NCI-H1436 treated with DMSO at 0.1 percent for 48 hours (cell line): ENCODE results near the gene CDS2.
"Not testable (repeated sequence)": the region's sequence is repeated elsewhere in the genome, so short reads cannot be mapped to it uniquely, and the experiment has no call there.

ENCODE experiments used
- DNase-seq: peaks from one replicate; lab custom pipeline; 2025; lab: John Stamatoyannopoulos, UW

The CDS2 gene

DNA sequence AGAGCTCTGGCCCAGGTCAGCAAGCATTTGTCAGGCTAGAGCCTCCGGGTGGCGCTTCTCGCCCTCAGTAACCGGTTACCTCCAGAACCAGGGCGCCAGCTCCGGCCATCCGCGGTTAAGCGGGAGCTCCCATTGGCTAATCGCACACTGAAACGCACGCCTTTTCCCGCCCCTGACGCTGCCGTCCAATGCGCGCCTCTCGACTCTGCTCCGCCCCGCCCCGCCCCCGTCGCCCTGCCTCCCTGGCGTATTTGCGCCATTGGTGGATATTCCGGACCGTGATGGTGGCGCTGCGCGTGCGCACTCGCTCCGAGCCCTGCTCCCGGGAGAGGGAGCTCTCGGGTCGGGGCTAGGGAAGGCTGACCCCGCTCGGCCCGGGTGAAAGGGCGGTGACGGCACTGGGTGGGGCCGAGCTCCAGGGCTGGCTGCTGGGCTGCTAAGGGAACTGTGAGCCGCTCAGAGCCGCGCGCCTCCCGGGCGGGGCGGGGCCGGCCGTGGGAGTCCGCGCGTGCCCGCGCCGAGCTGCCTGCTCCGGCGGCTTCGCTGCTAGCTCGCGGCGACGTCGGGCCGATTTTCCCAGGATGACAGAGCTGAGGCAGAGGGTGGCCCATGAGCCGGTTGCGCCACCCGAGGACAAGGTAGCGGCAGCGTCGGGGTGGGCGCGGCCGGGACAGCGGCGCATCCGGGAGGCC is at the start of gene CDS2:
Gene CDS2 (plus strand): TSS at position 497 of the 692 bp plus-strand sequence. CDS start 85 bp downstream, at position 582.
- peak; percentile 94 for DNase-seq

DNA sequence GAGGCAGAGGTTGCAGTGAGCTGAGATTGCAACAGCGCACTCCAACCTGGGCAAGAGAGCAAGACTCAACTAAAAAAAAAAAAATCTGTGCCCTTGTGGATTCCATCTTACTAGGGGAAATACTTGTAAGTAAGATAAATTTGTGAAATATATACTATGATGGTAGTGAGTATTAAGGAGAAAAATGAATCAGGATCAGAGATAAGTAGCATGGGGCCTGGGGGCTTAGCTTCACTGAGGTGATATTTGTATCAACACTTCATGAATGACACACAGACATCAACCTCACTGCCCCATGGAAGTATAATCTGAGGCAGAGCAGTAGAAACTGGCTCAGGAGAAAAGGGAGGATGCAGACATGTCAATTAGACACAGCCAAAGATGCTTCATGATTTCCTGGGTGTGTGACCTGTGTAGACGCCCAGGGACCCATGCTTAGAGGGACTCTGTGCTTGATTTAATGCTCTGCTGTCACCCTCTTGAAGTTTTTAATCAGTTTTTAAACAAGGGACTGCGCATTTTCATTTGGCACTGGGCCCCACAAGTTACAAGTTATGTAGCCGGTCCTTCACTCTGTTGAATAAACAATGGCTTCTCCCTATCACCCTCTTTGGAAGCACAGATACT is 48.9 kb upstream of the CDS2 start:
- no peak for DNase-seq

DNA sequence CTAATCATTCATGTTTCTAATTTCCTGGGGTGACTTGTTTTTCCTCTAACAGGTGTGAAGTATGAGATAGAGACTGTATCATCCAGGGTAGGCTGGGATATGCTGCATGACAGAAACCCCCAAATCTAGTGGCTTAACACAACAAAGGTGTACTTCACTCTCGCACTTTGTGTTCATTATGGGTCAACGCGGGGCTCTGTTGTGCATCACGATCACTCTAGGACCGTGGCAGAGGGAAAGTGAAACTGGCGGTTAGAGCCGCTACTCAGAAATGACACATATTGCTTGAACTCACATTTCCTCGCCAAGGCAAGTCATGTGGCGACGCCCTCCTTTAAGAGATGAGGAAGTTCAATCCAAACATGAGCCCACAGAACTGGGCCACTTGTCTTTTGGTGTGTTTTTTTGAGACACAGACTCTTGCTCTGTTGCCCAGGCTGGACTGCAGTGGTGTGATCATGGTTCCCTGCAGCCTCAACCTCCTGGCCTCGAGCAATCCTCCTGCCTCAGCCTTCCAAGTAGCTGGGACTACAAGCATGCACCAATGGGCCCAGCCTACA is 48.3 kb upstream of the CDS2 start:
- DNase-seq = no peak

DNA sequence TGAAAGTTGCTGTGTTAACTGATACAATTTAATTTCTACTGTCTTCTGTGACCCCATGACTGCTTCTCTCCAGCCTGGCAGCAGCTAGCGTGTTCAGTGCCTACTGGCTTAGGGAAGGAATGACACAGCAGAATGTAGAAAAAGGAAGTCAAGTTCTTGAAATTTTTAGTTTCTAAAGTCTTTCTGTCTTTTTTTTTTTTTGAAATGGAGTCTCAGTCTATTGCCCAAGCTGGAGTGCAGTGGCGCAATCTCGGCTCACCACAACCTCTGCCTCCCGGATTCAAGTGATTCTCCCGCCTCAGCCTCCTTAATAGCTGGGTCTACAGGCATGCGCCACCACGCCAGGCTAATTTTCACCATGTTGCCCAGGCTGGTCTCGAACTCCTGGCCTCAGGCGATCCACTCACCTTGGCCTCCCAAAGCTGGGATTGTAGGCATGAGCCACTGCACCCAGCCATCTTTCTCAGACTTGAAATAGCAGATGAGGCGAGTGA is 46.4 kb upstream of the CDS2 start:
- DNase-seq = peak; percentile 1

DNA sequence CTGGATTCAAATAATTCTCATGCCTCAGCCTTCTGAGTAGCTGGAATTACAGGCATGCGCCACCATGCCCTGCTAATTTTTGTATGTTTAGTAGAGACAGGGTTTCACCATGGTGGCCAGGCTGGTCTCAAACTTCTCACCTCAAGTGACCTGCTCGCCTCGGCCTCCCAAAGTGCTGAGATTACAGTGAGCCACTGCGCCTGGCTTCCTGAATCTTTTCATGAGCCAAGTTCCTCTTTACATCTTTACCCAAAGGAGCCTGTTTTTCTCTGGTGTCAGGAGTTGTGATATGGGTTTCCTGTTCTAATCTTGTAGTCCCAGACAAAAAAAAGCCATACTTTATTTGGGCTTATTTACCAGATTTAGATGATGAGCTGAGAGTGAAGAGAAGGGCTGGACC is 41.4 kb upstream of the CDS2 start:
- no peak for DNase-seq

DNA sequence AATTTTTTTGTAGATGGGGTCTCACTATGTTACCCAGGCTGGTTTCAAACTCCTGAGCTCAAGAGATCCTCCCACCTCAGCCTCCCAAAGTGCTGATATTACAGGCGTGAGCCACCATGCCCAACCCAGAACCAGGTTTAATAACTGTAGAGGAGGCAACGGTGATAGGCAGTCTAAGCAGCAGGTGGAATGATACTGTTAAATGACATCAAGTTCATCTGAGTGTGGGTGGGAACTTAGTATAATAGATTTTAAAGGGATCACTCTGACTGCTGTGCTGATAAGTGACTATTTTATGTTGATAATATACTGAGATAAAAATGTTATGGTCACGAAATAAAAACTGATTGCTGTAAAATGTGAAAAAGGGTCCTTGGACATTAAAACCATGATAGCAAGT is 38.1 kb upstream of the CDS2 start:
- DNase-seq = no peak

DNA sequence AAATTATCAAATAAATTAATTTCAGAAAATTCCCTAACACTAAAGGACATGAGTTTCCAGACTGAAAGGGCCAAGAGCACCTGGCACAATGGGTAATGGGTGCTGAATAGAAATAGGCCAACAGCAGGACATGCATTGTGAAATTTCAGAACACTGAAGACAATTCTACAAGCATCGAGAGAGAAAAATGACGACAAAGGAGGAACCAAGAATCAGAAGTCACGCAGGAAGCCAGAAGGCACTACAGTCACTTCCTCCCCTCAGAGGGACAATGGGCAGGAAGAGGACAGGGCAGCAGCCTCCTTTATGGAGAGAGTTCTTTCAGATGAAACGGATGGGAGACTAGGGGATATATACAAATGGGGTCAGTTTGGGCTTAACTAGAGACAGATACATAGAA is 36.6 kb upstream of the CDS2 start:
- DNase-seq = no peak

DNA sequence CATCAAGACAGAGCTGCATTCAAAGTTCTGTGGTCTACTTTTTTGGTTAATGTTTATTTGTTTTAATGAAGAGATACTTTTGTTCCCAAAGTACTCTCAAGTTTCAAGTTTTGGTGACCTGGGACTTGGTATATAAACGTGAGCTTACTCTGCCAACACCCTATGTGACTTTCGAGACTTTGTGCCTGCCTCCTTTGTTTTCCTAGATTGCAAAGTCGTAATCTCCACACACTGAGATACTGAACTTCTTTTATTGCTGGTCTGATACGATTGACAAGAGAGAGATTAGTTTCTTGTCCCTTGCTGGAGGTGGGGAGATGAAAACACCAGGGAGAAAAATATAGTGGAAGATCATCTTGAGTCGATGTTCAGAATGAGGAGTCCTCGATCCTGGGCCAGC is 34.9 kb upstream of the CDS2 start:
- no peak for DNase-seq

DNA sequence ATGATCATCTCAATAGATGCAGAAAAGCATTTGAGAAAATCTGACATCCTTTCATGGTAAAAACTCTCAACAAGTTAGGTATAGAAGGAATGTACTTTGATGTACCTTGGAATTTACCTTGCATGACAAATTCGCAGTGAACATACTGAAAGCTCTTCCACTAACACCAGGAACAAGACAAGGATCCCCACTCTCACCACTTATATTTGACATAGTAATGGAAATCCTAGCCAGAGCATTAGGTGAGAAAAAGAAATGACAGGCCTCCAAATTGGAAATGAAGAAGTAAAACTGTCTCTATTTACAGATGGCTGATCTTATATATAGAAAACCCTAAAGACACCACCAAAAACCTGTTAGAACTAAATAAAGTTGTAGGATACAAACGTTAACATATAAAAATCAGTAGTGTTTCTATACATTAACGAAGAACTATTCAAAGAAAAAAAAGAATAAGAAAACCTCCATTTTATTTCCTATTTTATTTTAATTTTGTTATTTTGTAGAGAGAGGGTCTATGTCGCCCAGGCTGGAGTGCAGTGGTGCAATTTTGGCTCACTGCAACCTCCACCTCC is 34.0 kb upstream of the CDS2 start:
- DNase-seq = no peak

DNA sequence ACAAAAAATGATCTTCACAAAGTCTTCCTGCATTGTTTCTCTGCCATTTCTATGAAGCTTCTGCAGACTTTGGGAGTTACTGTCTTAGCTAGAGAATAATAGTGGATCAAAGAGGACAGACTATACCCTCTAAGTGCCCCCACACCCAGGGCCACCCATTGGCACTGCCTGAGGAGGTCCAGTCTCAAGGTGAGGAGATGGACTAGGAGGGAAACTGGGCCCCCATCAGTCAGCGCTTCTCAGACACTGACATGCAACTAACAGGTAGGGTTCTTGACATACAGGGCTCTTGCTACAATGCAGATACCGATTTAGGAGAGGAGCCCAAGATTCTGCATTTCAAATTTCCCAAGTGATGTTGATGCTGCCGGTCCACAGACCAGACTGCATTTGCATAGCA is 31.4 kb upstream of the CDS2 start:
- no peak for DNase-seq

DNA sequence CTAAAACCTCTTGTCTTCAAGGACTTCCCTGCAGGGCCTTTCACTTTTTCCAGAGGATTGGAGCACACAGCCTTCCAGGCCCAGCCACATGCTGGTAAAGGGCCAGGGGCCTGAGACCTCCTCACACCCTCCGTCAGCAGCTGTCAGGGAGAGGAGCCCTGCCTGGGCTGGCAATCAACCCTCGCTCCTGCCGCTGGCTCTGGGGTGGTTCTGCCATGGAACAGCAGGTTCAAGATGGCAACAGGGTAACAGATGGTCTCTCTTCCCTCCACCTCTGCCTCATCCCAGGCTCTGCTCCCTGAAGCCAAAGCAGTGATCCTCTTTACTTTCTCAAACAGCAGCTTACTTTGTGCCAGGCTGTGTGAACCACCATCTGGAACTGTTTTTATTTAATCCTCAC is 30.9 kb upstream of the CDS2 start:
- DNase-seq = no peak

DNA sequence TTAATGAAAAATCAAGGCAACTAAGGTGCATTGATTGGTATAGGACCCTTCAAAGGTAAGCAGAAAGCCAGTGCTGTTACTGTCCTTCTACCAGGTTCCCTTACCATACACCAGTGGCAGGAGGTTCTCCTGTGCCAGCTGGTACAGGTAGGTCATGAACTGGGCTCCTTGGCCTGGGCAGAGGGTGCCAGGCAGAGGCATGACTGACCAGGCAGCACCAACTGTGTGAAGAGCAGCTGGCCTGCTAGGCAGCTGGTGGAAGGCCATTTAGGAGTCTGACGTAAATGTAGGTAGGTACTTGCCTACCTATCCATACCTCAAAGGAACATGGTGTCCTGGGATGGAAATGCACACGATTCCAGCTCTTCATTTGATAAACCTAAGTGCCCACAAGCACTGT is 30.3 kb upstream of the CDS2 start:
- no peak for DNase-seq

DNA sequence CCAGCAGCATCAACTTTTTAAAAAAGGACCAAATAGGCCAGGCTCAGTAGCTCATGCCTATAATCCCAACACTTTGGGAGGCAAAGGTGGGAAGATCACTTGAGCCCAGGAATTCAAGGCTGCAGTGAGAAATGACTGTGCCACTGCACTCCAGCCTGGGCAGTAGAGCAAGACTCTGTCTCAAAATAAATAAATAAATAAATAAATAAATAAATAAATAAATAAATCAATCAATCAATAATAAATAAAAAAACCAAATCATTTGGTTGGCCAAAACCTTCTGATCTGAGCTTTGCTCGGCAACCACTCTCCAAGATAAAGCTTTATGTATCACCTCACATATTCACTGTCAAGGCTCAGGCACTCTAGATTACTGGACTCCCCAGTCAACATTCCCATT is 27.8 kb upstream of the CDS2 start:
- DNase-seq = not testable (repeated sequence)

DNA sequence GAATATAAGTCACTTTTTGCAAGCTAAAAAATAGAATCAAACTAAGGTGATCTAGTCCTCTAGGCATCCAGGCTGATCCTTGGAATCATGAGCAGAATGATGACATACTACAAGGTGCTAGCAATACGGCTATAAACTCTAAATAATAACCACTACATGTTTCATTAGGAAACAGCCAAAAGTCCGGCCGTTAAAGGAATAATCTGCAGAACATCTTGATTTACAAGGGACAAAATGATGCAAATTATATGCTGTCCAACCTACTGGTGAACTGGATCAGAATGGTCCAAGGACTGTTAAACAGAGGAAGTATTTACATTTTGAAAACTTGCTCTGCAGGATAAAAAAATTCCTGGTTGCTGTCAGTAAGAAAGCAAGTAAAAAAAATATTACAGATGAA is 26.9 kb upstream of the CDS2 start:
- DNase-seq = not testable (repeated sequence)

DNA sequence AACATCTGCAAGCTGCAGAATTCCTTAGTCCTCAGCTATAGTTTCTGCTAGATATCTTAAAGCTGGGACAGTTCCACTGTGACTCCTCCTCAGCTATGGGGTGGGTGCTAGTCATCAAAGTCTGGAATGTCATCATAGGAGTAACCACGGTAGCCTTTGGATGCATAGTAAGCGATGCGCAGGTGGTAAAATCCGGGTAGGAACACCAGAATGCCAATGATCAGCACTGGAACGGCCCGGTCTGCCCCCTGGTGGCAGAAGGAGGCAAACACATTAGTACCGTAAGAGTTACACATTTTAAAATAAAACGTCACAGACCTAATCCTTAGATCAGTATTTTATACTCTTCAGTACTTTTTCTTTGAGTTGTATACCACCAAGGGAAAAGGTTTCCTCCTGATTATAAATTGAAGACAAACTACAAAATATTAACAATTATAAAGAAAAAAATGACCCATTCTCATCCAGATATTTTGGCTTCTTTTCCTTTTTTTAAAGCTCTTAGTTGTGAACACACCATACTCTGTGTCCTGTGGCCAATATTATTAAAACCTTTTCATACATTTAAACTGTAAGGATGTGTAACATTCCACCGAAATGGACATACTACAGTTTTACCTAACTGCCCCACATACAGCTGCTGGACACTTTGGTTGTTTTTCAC is 26.0 kb upstream of the CDS2 start:
- no peak for DNase-seq

DNA sequence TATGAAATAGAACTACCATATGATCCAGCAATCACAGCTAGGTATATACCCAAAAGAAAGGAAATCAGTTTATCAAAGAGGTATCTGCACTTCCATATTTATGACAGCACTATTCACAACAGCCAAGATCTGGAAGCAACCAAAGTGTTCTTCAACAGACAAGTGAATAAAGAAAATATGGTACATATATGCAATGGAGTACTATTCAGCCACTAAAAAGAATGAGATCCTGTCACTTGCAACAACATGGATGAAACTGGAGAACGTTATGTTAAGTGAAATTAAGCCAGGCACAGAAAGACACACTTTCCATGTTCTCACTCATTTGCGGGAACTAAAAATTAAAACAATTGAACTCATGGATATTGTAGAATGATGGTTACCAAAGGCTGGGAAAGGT is 22.3 kb upstream of the CDS2 start:
- no peak for DNase-seq

DNA sequence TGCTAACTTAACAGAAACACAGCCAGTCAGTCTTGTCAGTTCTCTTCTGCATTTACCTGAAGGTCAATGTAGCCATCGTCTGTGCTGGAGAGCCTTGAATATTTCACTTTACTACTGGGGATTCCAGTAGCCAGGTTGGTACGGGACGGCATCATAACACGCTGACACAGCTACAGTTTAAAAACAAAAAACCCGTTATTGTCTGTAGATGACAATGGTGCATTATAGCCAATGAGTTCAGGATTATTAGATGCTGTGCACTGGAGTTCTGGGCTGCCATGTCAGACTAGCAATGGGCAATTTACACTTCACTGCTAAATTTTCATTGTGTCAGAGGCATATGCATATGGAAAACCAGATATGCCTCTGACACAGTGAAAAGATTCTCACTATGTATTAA is 17.5 kb upstream of the CDS2 start:
- DNase-seq = no peak

DNA sequence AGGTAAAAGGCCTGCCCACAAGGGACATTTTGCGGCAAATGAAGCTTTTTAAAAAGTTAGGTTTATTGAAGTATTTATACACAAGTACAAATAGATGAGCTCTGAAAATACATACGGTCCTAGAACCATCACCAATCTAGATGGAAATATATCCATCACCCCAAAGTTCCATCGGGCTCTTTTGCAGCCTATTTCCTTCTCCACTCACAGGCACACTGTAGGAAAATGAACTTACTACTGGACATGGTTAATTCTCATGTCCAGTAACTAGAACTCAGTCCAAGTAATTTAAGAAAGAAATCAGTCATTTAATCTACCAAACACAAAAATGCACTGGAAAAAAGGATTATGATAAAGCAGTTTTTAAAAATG is 13.2 kb upstream of the CDS2 start:
- no peak for DNase-seq

DNA sequence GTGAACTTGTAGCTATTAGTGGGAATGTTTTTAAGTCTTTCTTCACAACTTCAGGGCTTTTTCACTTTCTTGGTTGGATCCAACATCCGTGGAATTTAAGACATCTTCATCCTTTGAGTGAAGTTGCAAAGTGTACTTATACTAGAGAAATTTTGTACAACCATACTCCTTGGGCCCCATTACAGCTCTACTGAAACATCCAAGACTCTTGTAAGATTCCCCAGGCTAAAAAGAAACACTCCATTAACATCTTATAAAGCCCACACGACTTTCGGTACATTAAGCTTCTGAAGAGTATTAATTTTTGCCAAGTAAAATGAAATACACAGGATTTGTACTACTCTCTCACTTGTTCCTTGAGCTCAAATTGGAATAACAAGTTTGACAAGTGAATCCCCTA is 12.4 kb upstream of the CDS2 start:
- DNase-seq = no peak

DNA sequence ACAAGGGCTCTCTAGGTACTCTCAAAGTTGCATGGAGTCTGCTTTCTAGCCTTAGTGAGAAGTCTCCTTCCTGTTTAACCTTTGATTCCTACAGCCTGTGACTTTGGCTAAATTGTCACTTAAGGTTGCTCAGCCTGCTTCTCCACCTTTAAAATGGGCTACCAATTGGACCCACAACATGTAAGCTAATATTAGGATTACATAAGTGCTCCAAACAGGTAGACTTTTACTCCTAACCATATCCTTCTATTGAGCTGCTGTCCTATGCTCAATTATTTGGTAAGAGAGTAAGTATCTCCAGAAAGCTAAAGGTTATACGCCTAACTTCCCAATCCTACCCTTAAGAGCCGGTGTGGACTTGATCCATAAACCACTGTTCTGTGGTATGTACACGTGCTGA is 9.9 kb upstream of the CDS2 start:
- DNase-seq = no peak

DNA sequence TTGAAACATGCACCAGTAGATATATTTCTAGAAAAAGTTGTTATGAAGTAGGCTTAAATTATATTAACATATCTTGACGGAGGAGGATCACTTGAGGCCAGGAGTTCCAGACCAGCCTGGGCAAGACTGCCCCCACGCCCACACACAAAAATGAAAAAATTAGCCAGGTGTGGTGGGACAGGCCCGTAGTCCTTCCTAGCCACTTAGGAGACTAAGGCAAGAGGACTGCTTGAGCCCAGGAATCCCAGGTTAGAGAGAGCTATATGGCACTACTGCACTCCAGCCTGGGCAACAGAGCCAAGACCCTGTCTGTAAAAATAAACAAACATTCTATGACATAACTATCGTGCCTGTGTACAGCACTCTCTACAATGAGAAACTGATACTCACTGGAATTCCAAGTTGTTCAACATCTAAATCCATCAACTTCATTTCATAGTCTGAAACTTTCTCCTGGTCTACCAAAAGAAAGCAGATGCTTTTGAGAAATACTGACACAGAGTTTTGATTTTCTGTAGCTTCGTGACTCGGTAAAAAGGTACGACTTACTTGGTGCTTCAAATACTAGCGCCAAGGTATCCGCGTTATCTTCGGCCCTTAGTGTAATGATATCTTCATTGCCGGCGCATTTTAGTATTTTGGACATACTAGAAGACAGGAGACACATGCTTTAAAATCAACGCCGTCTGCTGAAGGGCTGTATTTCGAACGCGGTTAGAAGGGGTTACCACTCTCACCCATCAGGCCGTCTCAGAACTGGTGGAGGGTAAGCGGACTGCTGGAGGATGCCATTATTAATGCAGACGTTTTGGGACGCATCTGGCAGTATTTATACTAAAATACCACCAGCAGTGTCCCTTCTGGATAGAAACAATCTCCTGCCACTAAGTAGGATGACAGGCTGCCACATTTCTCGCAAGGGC is 8.3 kb upstream of the CDS2 start:
- no peak for DNase-seq

DNA sequence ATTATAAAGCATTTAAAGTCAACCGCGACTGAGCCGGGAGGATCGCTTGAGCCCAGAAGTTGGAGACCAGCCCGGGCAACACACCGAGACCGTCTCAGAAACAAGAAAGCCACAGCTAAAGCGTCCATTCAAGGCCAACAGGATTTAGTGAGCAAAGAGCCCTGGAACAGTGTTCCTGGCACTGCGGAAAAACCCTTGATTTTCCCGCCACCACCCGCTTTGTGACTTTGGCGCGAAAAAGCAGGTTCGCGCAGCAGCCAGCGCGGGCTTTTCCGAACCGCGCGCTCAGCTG is 7.7 kb upstream of the CDS2 start:
- DNase-seq = no peak
